Measurements from ENCODE around the gene AQP5.

AQP5 gene

GRCh38 chr12:49946497-49946896 is 15.2 kb upstream of the AQP5 start:
- no peak for TF ChIP-seq POLR2AphosphoS5 (IDR thresholded peaks at IDR 0.05; ENCODE audit: low read depth)
- TF ChIP-seq REST (IDR thresholded peaks at IDR 0.05; ENCODE audit: insufficient replicate concordance, low read depth) = no peak
- TF ChIP-seq GABPA (IDR thresholded peaks at IDR 0.05; ENCODE audit: low read depth) = no peak
- TF ChIP-seq SPI1 (IDR thresholded peaks at IDR 0.05; ENCODE audit: borderline replicate concordance, low read depth) = no peak
- H3K27ac ChIP-seq (replicated peaks) = no peak overlapping the region
- no peak overlapping the region for H3K4me3 ChIP-seq (replicated peaks; ENCODE audit: insufficient read depth, low read length)
- no peaks in the 10 kb centered on the region for H3K27me3 ChIP-seq (ENCODE audit: insufficient read depth, poor library complexity, severe bottlenecking)
- DNase-seq (ENCODE audit: low read depth in 1 of 2, low spot score in 1 of 2) = no peak

- H3K27me3 ChIP-seq (ENCODE audit: insufficient read depth, poor library complexity, severe bottlenecking) = no peaks in the 10 kb centered on the region
- DNase-seq (ENCODE audit: low read depth in 1 of 2, low spot score in 1 of 2) = no peak
- no peak for TF ChIP-seq CTCF (IDR thresholded peaks at IDR 0.05; ENCODE audit: insufficient read depth, low read length)
- TF ChIP-seq SPI1 (IDR thresholded peaks at IDR 0.05; ENCODE audit: borderline replicate concordance, low read depth) = no peak
- no peak for TF ChIP-seq GABPA (IDR thresholded peaks at IDR 0.05; ENCODE audit: low read depth)
- TF ChIP-seq POLR2AphosphoS5 (IDR thresholded peaks at IDR 0.05; ENCODE audit: low read depth) = no peak
- no peak for TF ChIP-seq REST (IDR thresholded peaks at IDR 0.05; ENCODE audit: insufficient replicate concordance, low read depth)
- no peak overlapping the region for H3K27ac ChIP-seq (replicated peaks)
- no peak overlapping the region for H3K4me3 ChIP-seq (replicated peaks; ENCODE audit: insufficient read depth, low read length)
These were observed 14.0 kb upstream of the AQP5 start for GRCh38 chr12:49947593-49948226.

- TF ChIP-seq POLR2AphosphoS5 (IDR thresholded peaks at IDR 0.05; ENCODE audit: low read depth) (no peak), REST (IDR thresholded peaks at IDR 0.05; ENCODE audit: insufficient replicate concordance, low read depth) (no peak), SPI1 (IDR thresholded peaks at IDR 0.05; ENCODE audit: borderline replicate concordance, low read depth) (peak; percentile 21; the same call in 1 of the 2 replicates), GABPA (IDR thresholded peaks at IDR 0.05; ENCODE audit: low read depth) (no peak), CTCF (IDR thresholded peaks at IDR 0.05; ENCODE audit: insufficient read depth, low read length) (no peak)
These were observed 12.5 kb upstream of the AQP5 start for GRCh38 chr12:49948866-49949845.

More at GRCh38 chr12:49948866-49949845, 12.5 kb upstream of the AQP5 start:
- Histone ChIP-seq H3K27ac (replicated peaks) (no peak overlapping the region), H3K27me3 (ENCODE audit: insufficient read depth, poor library complexity, severe bottlenecking) (peaks cover 10% of the 10 kb centered on the region), H3K4me3 (replicated peaks; ENCODE audit: insufficient read depth, low read length) (no peak overlapping the region)
- DNase-seq (ENCODE audit: low read depth in 1 of 2, low spot score in 1 of 2) = no peak

Data from HL-60 (cell line).